K562 (cell line): ENCODE measurements around the gene DNMT3L. TPM values are rescaled to one million over a fixed set of nuclear protein-coding genes. Genes with fewer than 3 reads are reported as not detected.

Experiments used
- ATAC-seq: fragments of 200-7000 bp; cut with Tn5 transposase; 3 replicates; pipeline ENCODE4 v1.9.1; 2020; ENCODE audit warnings: moderate library complexity
- BruUV-seq: library from RNA; stranded (reverse); fragments of 400-500 nt; replicated peaks from 2 replicates; lab custom pipeline; 2021; lab: Mats Ljungman, UMichigan
- CTCF ChIA-PET: fragments of 300-600 bp; formaldehyde crosslinking; extraction: SDS; loops from one replicate; lab custom pipeline; 2021; ENCODE audit warnings: low intra/inter-chr PET ratio; lab: Yijun Ruan, JAX
- POLR2A ChIA-PET: fragments of 300-600, 350-650 bp; sonication (Branson Sonifier 250); formaldehyde crosslinking; extraction: SDS; loops from one replicate; lab custom pipeline; 2021; ENCODE audit warnings: antibody characterized with exemption, inconsistent platforms; lab: Yijun Ruan, JAX
- DNase-seq, 4 experiments: peaks; one replicate each; pipeline versions ENCODE4 v3.0.0 to v3.0.0-alpha.2; 2011 to 2018; ENCODE audit warnings: low spot score in 3 of 4, mixed read lengths in 3 of 4; ENCODE audit errors: extremely low read depth in 1 of 4
- FAIRE-seq: peaks from 2 replicates; lab custom pipeline; 2011; peaks lifted over from hg19 to GRCh38; lab: Jason Lieb, UNC
- H2AFZ ChIP-seq: 2 replicates; pipeline ENCODE4 v1.6.0; 2011; ENCODE audit warnings: low read depth, low read length, control low read depth, inconsistent platforms
- H3K27ac ChIP-seq: fragments of 200-600 bp; 3 replicates; pipeline ENCODE4 v1.8.0; 2011; ENCODE audit warnings: low read depth, mild to moderate bottlenecking, control low read depth, inconsistent platforms, low read length, moderate library complexity, mixed read lengths; ENCODE audit errors: extremely low read depth
- H3K27me3 ChIP-seq, 2 experiments: fragments of 300-600 bp in 1 of 2; 2 replicates in 1 of 2; 3 replicates in 1 of 2; pipeline versions ENCODE4 v1.6.0 to v1.8.0; 2011; ENCODE audit warnings: inconsistent platforms in 2 of 2, low read length in 2 of 2, mild to moderate bottlenecking in 1 of 2, mixed read lengths in 1 of 2, moderate library complexity in 1 of 2; ENCODE audit not compliant: control insufficient read depth in 2 of 2, insufficient read depth in 2 of 2
- H3K36me3 ChIP-seq: fragments of 300-600 bp; 3 replicates; pipeline ENCODE4 v1.8.0; 2011; ENCODE audit warnings: mild to moderate bottlenecking, low read length, inconsistent platforms; ENCODE audit not compliant: control insufficient read depth, insufficient read depth
- H3K4me1 ChIP-seq, 2 experiments: fragments of 200-600 bp in 1 of 2; replicated peaks in 1 of 2; 2 replicates in 1 of 2; 3 replicates in 1 of 2; pipeline versions ENCODE4 v1.5.1 to v1.8.0; 2011; ENCODE audit warnings: inconsistent platforms in 2 of 2, low read length in 2 of 2, mild to moderate bottlenecking in 1 of 2, mixed read lengths in 1 of 2, moderate library complexity in 1 of 2; ENCODE audit not compliant: control insufficient read depth in 2 of 2, insufficient read depth in 2 of 2
- H3K4me2 ChIP-seq: 2 replicates; pipeline ENCODE4 v1.6.1; 2011; ENCODE audit warnings: low read length, control low read depth, inconsistent platforms, mixed read lengths; ENCODE audit not compliant: insufficient read depth
- H3K4me3 ChIP-seq: fragments of 200-600 bp; sonication (generic), shearing (Covaris generic); 2 replicates; pipeline ENCODE4 v1.5.1; 2016; ENCODE audit warnings: control low read depth, inconsistent platforms
- H3K79me2 ChIP-seq: fragments of 200-600 bp; 3 replicates; pipeline ENCODE4 v1.8.0; 2011; ENCODE audit warnings: low read length, inconsistent platforms; ENCODE audit not compliant: control insufficient read depth, insufficient read depth
- H3K9ac ChIP-seq, 2 experiments: 2 replicates each; pipeline versions ENCODE4 v1.6.0 to v1.6.1; 2011; ENCODE audit warnings: low read depth in 2 of 2, low read length in 2 of 2, control low read depth in 1 of 2, inconsistent platforms in 1 of 2, mild to moderate bottlenecking in 1 of 2, mixed read lengths in 1 of 2; ENCODE audit not compliant: insufficient read depth in 1 of 2
- H3K9me1 ChIP-seq: one replicate; pipeline ENCODE4 v1.6.0; 2011; ENCODE audit warnings: inconsistent platforms, mild to moderate bottlenecking, low read length, moderate library complexity; ENCODE audit not compliant: control insufficient read depth, insufficient read depth
- H3K9me3 ChIP-seq: replicated peaks from 2 replicates; pipeline ENCODE4 v1.5.1; 2011; ENCODE audit warnings: low read depth, low read length, inconsistent platforms; ENCODE audit not compliant: control insufficient read depth, insufficient read depth
- H4K20me1 ChIP-seq: replicated peaks from 2 replicates; pipeline ENCODE4 v1.6.1; 2011; ENCODE audit warnings: low read length, inconsistent platforms, mixed read lengths; ENCODE audit not compliant: control insufficient read depth, insufficient read depth
- ARID2 ChIP-seq: fragments of 450-650 bp; IDR thresholded peaks from 2 replicates; pipeline ENCODE4 v1.6.1; 2017; ENCODE audit warnings: antibody characterized with exemption, mild to moderate bottlenecking
- ATF4 ChIP-seq: fragments of 450-650 bp; formaldehyde crosslinking; IDR thresholded peaks from 2 replicates; pipeline ENCODE4 v1.4.0; 2022; ENCODE audit warnings: mild to moderate bottlenecking, moderate library complexity
- CBX3 ChIP-seq, 2 experiments: IDR thresholded peaks; 1 replicate in 1 of 2; 2 replicates in 1 of 2; pipeline ENCODE4 v1.6.1; 2012; ENCODE audit warnings: inconsistent platforms in 2 of 2, low read length in 2 of 2, borderline replicate concordance in 1 of 2, control low read depth in 1 of 2
- MCM3 ChIP-seq: fragments of 450-650 bp; IDR thresholded peaks from 2 replicates; pipeline ENCODE4 v1.6.1; 2016
- NFRKB ChIP-seq: fragments of 450-650 bp; IDR thresholded peaks from 2 replicates; pipeline ENCODE4 v1.6.1; 2016; ENCODE audit warnings: low read depth
- TEAD4 ChIP-seq, 2 experiments: sonication (generic) in 1 of 2; formaldehyde crosslinking in 1 of 2; IDR thresholded peaks; 2 replicates each; pipeline versions ENCODE4 v1.6.1 to v1.8.0; 2012 to 2022; ENCODE audit warnings: borderline replicate concordance in 1 of 2, inconsistent platforms in 1 of 2, low read length in 1 of 2, mild to moderate bottlenecking in 1 of 2, missing genetic modification reagents in 1 of 2
- THRAP3 ChIP-seq: fragments of 450-650 bp; IDR thresholded peaks from 2 replicates; pipeline ENCODE4 v1.6.1; 2016; ENCODE audit warnings: mild to moderate bottlenecking, inconsistent platforms, borderline replicate concordance
- WGBS: fragments of 100-300 bp; shearing (Covaris generic); methylation state at CpG from one replicate; pipeline ENCODE4 v1.1.6; 2016; ENCODE audit warnings: low coverage, mixed read lengths; ENCODE audit not compliant: insufficient coverage; ENCODE audit errors: missing lambda C conversion rate; 5-methylcytosine and 5-hydroxymethylcytosine counted together
- in situ Hi-C: fragments of 300-500 bp; cut with MboI; formaldehyde crosslinking; loops from 4 replicates; pipeline ENCODE4 v1.15.0; 2018; ENCODE audit warnings: inconsistent platforms, mixed read lengths
- intact Hi-C: fragments of 100-400 bp; cut with micrococcal nuclease; formaldehyde crosslinking; loops from 2 replicates; pipeline ENCODE4 v1.14.2; 2022
- polyA plus RNA-seq, 8 experiments: library from polyadenylated mRNA; depleted of rRNA in 4 of 8; stranded (reverse) in 5 of 8; unstranded in 3 of 8; fragments of >200 nt; fragmentation: Nextera tagmentation in 2 of 8; fragmentation: Illumina TruSeq in 1 of 8; extraction: Ambion mirVana in 2 of 8; extraction: Trizol in 1 of 8; gene quantifications; 2 replicates each; pipeline versions ENCODE4 v1.2.1 to v1.2.3, GENCODE V29; 2011 to 2014; ENCODE audit warnings: inconsistent platforms in 1 of 8, missing spikeins in 1 of 8
- total RNA-seq, 7 experiments: library from RNA; depleted of rRNA in 6 of 7; stranded (reverse); fragments of >200 nt in 6 of 7; fragmentation: Illumina TruSeq in 2 of 7; extraction: Trizol in 2 of 7; gene quantifications; 2 replicates each; pipeline versions ENCODE4 v1.2.1 to v1.2.3, GENCODE V29; 2011 to 2021; ENCODE audit warnings: low replicate concordance in 1 of 7

DNMT3L gene
- total and polyA plus RNA-seq, 9 of the 15 experiments (the other 6 are each of a cell fraction or from before 2014, with no cell fraction given): 0.08 TPM; not detected in 8

DNA sequence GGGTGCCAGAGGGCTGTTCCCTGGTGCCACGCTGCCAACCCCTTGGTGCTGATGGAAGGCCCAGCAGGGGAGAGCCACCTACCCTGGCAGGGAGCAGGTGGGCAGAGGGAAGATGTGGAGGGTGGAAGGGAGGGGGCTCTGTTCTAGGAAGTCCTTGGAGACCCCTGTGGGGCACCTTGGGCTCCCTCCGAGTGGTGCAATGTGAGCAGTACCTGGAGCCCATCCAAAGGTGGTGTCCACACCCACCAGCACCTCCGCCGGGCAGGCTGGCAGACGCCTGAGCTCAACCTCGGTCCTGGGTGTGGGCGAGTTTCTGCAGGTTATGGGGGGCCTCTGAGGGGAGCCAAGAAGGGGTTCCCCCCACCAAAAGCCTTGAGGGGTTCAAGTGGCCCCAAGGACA, 11.3 kb upstream of the DNMT3L start (continued):
- TF ChIP-seq TEAD4 (IDR thresholded peaks at IDR 0.05; ENCODE audit: low read length) (no peak), TEAD4 (CRISPR knock-in tag; IDR thresholded peaks at IDR 0.05; ENCODE audit: borderline replicate concordance) (no peak)

GRCh38 chr21:44272284-44272858, 10.7 kb upstream of the DNMT3L start:
- no peak overlapping the region for H3K9ac ChIP-seq
- CTCF ChIA-PET: no interaction called here
- POLR2A ChIA-PET: interaction anchor here (1.9 kb wide), 1 partner anchor 8 kb away, joined by 4 read pairs; no protein-coding TSS in a partner anchor
- TF ChIP-seq MCM3 (no peak), NFRKB (no peak), THRAP3 (no peak), ATF4 (CRISPR knock-in tag) (no peak), ARID2 (no peak), CBX3 (IDR thresholded peaks at IDR 0.05; ENCODE audit: borderline replicate concordance in 1 of 2, low read length in 2 of 2) (no peak)
- peaks cover under 1% of the 10 kb centered on the region for H4K20me1 ChIP-seq
- ATAC-seq (no peak), DNase-seq (no peak), FAIRE-seq (no peak)
- no TSS peak for BruUV-seq
- peaks cover 30 to 49% of the 10 kb centered on the region in 2 experiments; a peak in 4 of 5 replicates for H3K27me3 ChIP-seq
- H3K4me3 ChIP-seq: no peak overlapping the region
- H3K9me1 ChIP-seq: no peaks in the 10 kb centered on the region
- peaks cover 0 to 17% of the 10 kb centered on the region in 2 experiments; a peak in 1 of 5 replicates for H3K4me1 ChIP-seq
- H3K4me2 ChIP-seq: no peak overlapping the region
- 2% methylated on average over 18 of the region's 18 CpGs for WGBS
- H3K79me2 ChIP-seq: no peaks in the 10 kb centered on the region
- intact Hi-C loops (no loop called here), in situ Hi-C loops (no loop called here)
- no peak overlapping the region for H2AFZ ChIP-seq
- H3K9me3 ChIP-seq: no peaks in the 10 kb centered on the region
- H3K27ac ChIP-seq: no peak overlapping the region
- H3K36me3 ChIP-seq: no peaks in the 10 kb centered on the region
